ENCODE results near the gene C14orf180. TPM values are rescaled to one million over a fixed set of nuclear protein-coding genes. Genes with fewer than 3 reads are reported as not detected.

Gene C14orf180
- total RNA-seq, 1 donor from 2014 or later: 0.14 TPM

DNA sequence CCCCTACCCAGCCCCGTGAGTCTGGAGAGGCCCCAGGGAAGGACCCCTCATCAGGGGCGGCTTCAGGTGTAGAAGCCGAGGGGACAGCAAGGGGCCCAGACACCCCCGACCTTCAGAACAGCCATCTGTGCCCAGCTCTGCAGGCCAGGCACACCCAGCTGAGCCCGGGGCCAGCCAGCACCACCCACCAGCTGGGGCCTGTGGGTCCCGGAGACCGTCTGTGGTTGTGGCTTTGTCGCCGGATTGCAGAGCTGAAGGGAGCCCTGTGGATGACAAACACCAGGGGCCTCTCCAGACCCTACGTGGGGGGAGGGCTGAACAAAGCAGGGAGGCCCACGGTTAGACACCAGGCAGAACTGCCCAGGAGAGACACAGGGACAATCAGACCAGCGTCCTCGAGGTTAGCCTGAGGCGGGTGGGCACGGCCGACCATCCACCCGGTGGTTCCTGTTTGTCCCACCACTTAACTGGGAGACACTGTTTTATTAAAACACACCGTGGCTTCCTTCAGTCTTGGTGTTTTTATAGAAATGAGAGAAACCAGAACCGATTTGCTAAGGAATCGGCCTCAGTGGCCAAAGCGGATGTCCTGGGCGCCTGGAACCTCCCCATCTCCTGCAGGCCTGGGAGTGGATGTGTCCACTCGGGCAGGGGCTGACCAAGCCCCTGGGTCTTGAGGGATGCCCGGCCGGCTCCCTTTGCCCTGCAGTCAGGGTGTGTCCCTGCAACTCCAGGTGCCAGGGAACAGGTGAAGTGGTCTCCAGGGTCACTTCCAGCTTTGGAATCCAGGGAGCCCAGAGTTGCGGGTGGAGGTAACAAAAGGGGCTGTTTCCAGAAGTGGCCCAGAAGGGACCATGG, 10.0 kb downstream of the C14orf180 start:
- peaks cover 15% of the 10 kb centered on the region for H3K27me3 ChIP-seq
- DNase-seq (no peak), ATAC-seq (no peak)
- H3K4me1 ChIP-seq: no peaks in the 10 kb centered on the region
- no peaks in the 10 kb centered on the region for H3K36me3 ChIP-seq
- H3K9me3 ChIP-seq: no peaks in the 10 kb centered on the region
- no peak overlapping the region for H3K27ac ChIP-seq
- no peak overlapping the region for H3K4me3 ChIP-seq
- TF ChIP-seq, protein P1, sequence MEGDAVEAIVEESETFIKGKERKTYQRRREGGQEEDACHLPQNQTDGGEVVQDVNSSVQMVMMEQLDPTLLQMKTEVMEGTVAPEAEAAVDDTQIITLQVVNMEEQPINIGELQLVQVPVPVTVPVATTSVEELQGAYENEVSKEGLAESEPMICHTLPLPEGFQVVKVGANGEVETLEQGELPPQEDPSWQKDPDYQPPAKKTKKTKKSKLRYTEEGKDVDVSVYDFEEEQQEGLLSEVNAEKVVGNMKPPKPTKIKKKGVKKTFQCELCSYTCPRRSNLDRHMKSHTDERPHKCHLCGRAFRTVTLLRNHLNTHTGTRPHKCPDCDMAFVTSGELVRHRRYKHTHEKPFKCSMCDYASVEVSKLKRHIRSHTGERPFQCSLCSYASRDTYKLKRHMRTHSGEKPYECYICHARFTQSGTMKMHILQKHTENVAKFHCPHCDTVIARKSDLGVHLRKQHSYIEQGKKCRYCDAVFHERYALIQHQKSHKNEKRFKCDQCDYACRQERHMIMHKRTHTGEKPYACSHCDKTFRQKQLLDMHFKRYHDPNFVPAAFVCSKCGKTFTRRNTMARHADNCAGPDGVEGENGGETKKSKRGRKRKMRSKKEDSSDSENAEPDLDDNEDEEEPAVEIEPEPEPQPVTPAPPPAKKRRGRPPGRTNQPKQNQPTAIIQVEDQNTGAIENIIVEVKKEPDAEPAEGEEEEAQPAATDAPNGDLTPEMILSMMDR (IDR thresholded peaks at IDR 0.05): no peak
- intact Hi-C loops (cut with DNase I): no loop called here

DNA sequence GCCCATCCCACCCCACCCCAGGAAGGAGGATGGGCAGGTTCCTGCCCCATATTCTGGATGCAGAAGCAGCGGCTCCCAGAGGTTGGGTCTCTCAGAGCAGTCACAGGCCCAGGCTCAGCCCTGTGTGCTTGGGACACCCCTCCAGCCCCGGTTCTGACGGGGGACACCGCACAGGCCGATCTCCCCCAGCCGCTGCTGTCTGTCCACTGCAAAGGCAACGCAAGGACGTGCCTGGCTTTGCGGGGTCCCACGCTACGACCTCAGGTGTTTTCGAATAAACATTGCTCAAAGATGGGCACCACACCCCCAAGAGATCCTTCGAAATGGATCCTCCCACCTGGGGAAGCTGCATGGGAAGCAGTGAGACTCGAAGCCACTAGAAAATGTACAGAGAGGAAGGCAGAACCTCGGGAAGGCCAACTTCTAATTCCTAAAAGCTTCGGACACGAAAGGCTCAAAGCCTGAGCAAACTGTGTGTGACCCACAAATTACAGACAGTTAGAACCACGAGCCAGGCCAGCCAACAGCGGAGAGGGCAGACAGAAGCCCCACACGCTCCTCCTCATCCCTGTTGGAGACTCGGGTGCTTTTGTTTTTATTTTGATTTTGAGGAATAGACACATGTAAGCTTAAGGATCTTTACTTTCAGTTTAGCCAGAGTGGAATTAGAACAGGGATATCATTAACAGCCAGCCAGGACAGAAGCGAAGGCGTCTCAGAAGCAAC, 10.8 kb downstream of the C14orf180 start:
- H3K4me1 ChIP-seq: no peaks in the 10 kb centered on the region
- H3K4me3 ChIP-seq: no peak overlapping the region
- TF ChIP-seq, protein P1 (IDR thresholded peaks at IDR 0.05): no peak
- ATAC-seq: no peak
- H3K9me3 ChIP-seq: no peaks in the 10 kb centered on the region
- H3K36me3 ChIP-seq: no peaks in the 10 kb centered on the region
- no peak overlapping the region for H3K27ac ChIP-seq
- no peak for DNase-seq
- H3K27me3 ChIP-seq: peaks cover 14% of the 10 kb centered on the region
- intact Hi-C loops (cut with DNase I): no loop called here

DNA sequence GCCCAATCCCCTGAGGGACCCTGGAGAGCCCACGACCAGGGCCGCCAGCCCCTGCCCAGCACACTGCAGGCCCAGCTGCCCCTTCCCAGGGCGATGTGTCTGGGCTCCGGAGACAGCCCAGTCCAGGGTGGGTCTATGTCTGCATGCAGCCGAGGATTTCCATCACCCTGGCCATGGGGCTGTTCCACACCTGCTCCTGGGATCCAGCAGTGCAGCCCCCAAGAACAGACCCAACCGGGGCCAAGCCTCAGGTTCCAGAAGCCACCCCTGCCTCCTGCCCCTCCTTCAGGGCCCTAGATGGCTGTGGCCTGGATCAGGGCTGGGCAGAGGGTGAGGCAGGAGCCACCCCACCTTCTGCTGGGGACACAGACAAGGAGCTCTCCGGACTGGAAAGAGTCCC, 11.5 kb downstream of the C14orf180 start:
- Histone ChIP-seq H3K4me3 (no peak overlapping the region), H3K27ac (no peak overlapping the region), H3K36me3 (no peaks in the 10 kb centered on the region), H3K9me3 (no peaks in the 10 kb centered on the region), H3K27me3 (peaks cover 14% of the 10 kb centered on the region), H3K4me1 (no peaks in the 10 kb centered on the region)
- intact Hi-C loops (cut with DNase I): no loop called here
- ATAC-seq (no peak), DNase-seq (no peak)
- TF ChIP-seq, protein P1 (IDR thresholded peaks at IDR 0.05): no peak

DNA sequence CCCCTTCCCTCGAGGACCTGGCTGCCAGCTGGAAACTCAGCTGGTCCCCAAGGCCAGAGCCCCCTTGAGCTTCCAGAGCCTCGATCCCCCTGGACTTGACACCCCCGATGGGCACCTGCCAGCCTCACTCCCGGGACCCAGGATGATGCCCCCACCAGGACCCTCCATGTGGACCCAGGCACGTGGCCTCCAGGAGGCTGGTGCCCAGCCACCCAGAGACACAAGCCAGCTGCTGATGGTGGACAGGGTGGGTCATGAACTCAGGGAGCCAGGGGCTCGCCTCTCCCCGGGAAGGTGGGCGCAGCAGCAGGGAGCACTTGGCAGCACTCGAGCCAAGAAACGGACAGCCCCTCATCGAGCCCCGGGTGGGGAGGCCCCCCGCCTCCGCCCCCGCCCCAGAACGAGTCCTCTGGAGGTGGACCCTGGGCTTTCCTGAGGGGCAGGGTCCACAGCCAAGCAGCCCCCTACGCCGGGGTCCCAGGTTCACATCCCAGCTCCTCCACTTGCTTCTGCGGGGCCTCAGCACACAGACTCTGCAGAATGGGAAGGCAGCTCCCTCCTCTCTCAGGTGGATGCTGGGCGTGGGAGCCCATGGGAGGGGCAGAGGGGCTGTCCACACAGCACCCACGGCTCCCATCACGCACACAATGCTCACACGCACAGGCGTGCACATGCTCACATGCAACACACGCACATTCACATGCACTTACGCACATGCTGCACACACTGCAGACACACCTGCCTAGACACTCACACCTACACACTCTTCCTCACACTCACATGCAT, 12.1 kb downstream of the C14orf180 start:
- no peaks in the 10 kb centered on the region for H3K4me1 ChIP-seq
- no peak for ATAC-seq
- H3K27me3 ChIP-seq: peaks cover 13% of the 10 kb centered on the region
- H3K9me3 ChIP-seq: no peaks in the 10 kb centered on the region
- no peaks in the 10 kb centered on the region for H3K36me3 ChIP-seq
- TF ChIP-seq, protein P1 (IDR thresholded peaks at IDR 0.05): no peak
- DNase-seq: no peak
- intact Hi-C loops (cut with DNase I): no loop called here
- no peak overlapping the region for H3K4me3 ChIP-seq
- H3K27ac ChIP-seq: no peak overlapping the region

DNA sequence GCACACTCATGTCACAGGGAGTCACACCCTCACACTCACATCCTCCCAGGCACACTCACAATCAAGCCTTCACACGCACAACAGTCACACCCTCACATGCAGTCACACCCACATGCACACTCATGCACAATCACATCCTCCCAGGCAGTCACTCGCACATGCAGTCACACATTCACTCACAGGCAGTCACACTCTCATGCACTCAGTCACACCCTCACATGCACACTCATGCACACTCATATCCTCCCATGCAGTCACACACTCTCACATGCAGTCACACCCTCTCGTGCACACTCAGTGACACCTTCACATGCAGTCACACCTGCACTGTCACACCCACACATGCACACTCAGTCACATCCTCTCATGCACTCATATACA, 12.7 kb downstream of the C14orf180 start:
- TF ChIP-seq, protein P1 (IDR thresholded peaks at IDR 0.05): no peak
- no peak overlapping the region for H3K4me3 ChIP-seq
- H3K4me1 ChIP-seq: no peaks in the 10 kb centered on the region
- intact Hi-C loops (cut with DNase I): no loop called here
- DNase-seq (no peak), ATAC-seq (no peak)
- peaks cover 11% of the 10 kb centered on the region for H3K27me3 ChIP-seq
- no peak overlapping the region for H3K27ac ChIP-seq
- no peaks in the 10 kb centered on the region for H3K9me3 ChIP-seq
- H3K36me3 ChIP-seq: no peaks in the 10 kb centered on the region
